GM21717 (cell line): ENCODE results near the gene CNTNAP2.

Experiments used
- ATAC-seq: cut with Tn5 transposase; IDR thresholded peaks from one replicate; pipeline ENCODE4 v1.9.1; 2021; ENCODE audit warnings: mild to moderate bottlenecking, moderate library complexity; ENCODE audit not compliant: unreplicated experiment

Gene CNTNAP2

DNA sequence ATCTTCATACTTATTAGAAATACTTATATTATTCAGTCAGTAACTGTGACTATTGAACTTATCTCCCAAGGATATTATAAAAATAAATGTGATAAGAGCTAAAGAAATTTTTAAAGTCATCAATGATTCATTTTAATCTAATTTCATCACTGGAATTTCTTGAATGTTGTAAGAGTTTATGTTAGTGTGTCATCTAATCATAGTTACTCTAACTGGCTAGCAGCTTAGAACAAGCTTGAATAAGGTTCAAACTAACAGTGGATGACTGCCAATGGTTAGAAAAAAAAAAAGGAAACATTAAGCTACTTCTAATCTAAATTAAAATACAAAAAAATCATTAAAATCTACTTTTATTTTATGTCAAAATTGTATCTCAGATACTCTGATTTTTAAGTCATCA lies 1066.3 kb downstream of the CNTNAP2 start:
- ATAC-seq: no peak

DNA sequence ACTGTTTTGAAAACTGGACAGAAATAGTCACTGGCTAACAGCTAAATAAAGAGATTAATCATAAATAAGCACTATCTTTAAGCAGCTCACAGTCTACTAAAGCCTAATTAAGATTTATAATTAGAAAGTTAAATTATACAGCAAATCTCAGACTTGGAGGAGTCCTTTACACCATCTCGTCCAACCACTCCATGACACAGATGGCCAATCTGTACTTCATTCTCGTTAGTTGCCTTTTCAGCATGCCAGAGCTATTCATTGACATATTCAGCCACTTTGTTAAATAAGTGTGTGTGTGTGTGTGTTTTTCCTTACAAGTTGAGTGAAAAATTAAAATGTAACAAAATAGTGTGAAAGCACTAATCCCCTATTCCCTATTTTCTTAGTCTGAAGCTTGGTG lies 1066.7 kb downstream of the CNTNAP2 start:
- ATAC-seq: no peak

DNA sequence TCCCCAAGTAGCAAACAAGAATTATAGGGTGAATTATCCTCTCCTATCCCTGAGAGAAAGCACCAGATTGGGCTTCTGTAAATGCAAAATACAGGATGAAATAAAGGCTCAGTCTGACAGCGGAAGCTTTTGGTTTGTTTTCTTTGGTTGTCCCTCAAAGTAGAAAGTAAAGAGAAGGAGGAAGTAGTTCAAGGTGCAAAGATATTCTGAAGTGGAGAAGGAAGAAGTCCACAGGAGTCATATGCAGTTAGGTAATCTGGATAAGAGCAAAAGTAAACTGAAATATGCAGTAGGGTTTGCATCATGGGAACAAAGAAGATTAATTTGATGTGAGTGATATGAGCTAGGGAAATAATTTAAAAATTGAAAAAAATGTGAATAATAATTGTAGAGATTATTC lies 1071.9 kb downstream of the CNTNAP2 start:
- no peak for ATAC-seq

DNA sequence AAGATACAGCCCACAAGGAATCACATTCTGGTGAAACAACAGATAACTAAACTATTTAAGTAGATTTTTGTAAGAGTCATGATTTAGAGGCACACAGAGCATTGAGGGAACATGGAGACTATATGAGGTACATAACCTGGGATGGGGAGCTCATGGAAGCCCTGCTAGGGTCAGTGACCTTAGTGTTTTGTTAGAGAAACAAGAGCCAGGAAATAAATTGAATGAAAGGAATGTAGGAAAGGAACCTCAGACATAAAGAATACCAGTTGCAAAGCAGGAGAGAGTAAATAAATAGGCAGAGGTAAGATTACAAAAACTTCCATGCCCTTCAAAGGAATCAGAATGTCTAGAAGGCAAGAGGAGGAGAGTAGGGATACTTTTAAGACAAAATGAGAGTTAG lies 1076.9 kb downstream of the CNTNAP2 start:
- ATAC-seq: no peak

DNA sequence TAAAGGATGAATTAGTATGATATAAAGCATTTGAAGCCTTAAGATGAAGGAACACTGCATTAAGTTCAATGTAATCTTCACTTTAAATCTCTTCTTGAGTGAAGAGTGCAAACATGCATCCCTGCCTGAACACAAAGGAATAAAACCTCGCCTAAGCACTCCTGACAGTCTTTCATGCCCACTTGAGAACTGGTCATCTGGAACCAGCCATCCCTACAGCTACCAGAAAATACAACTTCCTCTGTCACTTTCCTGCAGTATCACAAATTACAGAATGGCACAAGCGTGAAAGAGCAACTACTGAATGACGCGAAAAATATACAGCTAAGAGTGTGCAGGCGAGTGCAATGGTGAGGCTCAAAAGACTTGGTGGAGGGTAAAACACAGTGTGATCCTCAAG lies 1079.9 kb downstream of the CNTNAP2 start:
- no peak for ATAC-seq

DNA sequence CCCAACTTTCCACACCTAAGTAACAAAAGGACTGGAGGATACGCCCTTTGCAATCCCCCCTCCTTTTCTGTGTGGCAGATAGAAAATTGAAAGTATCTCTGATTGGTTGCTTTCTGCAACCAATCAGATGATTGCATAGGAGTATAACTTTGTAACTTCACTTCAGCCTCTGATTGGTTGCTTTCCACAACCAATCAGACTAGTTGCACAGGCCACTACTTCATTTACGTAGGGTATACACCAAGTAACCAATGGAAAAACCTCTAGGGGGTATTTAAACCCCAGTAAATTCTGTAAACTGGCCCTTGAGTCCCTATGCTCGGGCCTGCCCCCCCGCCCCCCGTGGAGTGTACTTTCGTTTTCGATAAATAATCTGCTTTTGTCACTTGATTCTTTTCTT lies 1080.4 kb downstream of the CNTNAP2 start:
- ATAC-seq: no peak

DNA sequence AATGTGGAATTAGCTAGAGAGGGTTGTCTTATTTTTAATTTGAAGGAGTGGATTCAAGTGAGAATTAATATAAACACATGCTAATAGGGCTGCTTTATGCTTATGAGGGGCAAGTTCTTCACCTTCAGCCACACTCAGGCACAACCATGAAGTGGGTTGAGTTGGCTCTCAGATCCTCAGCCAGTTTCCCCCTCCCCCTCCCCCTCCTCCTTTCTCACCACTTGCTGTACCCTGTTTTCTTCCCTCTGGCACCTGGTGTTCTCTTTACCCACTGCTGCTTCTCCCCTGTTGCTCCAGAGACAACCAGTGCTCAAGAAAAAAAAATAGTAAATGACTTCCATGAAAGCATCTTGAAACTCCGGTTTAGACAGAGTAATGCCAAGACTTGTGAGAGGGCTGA lies 1083.3 kb downstream of the CNTNAP2 start:
- no peak for ATAC-seq

DNA sequence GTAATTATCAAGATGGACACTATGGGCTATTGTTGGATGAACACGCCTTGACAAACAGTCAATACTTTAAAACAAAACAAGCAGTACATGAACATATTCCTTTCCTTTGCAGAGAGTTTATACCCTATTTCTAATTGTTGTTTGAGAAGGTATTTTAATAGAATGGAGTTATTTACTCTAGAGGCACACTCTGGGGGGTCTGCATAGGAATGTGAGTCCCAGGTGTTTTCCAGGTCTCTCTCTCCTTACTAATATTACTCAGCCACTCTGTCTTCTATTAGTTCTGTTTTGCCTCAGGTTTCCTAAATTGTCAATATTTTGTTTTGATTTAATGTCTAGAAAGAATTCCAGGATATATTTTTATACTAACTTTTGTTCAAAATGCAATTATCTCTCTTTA lies 1091.4 kb downstream of the CNTNAP2 start:
- ATAC-seq: no peak

DNA sequence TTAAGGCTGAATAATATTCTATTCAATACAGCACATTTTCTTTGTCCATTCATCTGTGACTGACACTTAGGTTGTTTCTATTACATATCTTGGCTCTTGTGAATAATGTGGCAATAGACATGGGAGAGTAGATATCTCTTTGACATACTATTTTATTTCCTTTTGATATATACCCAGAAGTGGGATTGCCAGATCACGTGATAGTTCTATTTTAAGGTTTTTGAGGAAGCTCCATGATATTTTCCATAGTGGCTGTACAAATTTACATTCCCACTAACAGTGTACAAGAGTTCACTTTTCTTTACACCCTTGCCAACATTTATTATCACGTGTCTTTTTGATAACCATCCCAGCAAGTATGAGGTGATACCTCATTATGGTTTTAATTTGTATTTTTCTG lies 1114.7 kb downstream of the CNTNAP2 start:
- no peak for ATAC-seq

DNA sequence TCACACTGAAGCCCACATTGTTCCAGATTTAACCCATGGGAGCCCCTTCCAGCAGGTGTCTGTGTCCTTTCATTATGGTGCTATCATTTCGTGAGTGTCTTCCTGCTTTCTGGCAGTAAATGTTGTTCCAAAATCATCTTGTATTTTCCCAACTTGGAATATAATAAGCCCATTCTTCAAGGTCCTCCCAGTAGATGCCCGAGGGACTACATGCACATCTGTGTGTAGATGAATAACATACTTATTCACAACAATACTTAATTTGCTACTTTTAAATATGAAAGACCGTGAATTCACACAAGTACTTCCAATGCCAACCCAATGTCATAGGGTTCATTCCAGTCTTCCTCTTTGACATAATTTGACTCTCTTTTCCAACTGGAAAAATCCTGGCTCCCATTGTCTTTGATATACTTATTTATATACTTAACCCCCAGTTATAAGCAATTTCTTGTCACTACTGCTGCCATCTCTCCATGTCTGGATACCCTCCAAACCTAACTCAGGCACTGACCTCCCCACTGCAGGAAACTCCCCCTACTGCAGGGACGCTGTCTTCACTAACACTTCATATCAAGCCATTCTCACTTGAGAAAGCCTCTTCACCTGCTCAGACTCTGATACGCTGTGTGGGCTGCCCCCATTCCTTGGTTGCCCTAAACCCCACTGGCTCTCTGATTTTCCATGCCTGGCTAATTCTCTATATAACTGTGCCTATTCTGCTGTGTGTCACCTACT lies 1119.2 kb downstream of the CNTNAP2 start:
- ATAC-seq: no peak

DNA sequence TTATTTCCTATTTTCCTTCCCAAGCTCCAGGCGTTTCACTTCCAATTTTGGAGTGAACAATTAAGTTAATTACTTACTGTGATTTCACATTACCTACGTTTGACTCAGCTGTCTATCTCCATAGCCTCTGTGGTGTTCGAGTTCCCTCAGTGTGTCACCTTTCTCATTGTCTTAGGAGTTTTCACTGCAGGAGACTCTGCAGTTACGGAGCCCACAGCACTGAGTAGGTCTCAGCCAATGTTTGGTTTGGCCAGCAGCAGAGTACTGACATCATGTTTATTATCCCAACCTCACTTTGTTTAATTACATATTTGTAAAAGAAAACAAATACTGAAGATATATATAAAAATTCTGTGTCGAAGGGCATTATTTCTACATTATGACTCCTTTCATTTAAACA lies 1123.9 kb downstream of the CNTNAP2 start:
- no peak for ATAC-seq

DNA sequence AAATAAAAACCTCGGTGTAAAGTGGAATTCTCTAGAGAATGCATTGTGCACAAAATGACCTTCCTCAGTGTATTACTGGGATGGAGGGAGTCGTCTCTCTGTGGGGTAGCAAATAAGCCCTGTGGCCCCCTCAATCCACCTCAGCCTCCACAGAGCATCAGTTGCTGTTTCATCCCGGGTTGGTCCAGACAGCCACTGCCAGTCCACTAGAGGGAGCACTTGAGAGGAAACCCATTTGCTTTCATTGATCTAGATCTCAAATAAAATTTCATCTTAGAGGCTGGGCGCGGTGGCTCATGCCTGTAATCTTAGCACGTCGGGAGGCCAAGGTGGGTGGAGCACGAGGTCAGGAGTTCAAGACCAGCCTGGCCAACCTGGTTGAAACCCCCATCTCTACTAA lies 1128.7 kb downstream of the CNTNAP2 start:
- ATAC-seq: no peak

DNA sequence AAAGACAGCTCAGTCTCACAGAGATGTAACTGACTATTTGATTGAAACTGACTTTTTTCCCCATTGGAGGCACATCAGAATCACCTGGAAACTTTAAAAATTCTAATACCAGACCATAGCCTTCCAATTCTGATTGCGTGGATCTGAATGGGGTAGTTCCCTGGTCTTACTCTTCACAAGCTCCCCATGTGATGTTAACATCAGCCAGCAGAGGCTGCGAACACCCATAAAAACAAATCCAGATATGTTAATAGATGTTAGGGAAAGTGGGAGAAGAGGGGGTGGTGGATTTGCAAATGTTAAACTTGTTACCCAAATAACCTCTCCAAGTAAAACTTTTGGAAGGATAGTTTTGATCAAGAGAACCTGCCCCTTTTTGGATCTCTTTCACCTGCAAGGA lies 1133.4 kb downstream of the CNTNAP2 start:
- ATAC-seq: no peak

DNA sequence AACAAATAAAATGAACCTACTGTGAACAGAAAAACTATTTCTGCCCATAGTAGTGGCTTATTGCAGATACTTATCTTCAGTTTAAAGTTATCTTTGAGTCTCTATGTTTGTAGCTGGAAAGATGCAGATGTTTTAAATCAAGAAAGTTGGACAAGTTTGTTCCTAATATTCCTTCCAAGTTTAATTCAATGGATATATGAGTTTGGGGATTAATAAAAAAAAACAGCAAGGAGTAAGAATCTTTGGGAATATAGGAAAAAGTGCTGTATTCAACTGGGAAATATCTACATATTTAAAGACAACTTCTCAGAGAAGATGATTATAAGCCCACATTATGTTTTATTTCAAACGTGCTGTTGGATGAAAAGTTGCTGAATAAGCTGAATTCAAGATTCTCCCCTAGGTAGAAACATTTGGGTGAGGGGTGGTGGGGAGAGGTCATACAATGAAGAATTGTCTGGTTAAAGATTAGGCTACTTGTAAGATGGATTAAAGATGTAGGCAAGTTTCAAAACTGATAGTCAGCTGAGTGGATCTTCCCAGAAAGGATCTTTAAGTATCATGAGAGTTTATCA lies 1135.2 kb downstream of the CNTNAP2 start:
- ATAC-seq: no peak

DNA sequence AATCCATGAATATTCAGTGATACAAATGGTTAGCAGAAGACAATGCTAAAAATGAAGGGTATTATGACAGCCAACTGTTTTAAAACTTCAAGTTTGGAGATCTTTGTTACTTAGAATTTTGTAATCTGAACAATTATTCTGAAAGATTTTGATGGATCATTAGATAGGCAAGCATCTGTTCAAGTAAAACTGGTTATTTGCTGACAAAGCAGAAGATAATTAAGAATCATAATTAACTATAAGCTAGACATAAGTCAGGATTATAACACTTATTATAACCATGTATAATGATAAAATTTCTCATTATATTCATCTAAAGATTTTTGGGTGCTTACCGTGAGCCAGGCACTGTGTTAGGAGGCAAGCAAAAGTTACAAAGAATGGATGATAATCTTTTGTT lies 1145.1 kb downstream of the CNTNAP2 start:
- no peak for ATAC-seq

DNA sequence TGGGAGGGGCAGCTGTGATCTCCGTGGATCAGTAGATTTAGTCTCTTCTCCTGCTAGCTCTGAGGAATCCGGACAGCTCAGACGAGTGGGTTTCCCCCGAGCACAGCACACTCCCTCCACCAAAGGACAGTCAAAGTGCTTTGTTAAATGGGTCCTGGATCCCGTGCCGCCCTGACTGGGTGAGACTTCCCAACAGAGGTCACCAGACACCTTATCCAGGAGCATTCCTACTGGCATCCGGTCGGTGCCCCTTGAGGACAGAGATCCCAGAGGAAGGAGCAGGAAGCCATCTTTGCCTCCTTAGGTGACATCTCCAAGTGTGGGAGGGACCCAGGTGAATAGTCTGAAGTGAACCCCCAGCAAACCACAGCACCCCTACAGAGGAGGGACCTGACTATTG lies 1148.9 kb downstream of the CNTNAP2 start:
- no peak for ATAC-seq

DNA sequence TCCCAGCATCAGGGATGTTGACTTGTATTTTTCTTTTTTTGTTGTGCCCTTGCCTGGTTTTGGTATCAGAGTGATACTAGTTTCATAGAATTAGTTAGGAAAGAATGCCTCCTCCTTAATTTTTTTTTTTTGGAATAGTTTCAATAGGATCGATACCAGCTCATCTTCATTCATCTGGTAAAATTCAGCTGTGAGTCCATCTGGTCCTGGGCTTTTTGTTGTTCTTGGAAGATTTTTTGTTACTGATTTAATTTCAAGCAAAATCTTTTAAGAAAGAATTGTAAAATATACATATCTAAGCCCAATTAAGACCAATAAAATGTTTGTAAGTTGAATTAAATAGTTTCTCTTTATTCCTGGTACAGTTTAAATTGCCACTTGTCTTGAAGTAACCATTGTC lies 1159.5 kb downstream of the CNTNAP2 start:
- ATAC-seq: no peak

DNA sequence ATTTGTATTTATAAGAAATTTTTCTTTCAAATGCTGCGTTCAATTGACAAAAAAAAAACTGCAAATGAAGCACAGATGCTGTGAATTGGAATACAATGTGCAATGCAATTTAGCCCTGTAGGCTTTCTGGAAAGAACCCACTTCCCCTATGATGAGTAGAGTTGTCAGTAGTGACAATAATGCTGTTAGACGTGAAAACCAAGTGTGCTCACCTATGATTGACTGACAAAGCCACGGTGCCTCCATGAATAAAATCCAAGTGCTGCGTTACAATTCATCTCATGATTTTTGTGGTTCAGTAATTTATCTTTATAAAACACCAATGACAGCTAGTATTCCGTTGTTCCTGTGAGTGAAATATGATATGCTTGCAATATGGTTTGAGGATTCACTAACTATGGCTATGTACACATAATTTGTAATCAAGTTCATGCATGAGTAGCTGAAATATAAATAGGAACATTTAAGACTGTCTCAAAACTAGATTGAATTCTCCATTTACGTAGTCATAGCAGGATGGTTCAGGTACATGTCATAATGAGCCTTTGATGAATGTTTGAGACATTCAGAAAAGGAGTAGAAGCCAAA lies 1160.3 kb downstream of the CNTNAP2 start:
- ATAC-seq: no peak

DNA sequence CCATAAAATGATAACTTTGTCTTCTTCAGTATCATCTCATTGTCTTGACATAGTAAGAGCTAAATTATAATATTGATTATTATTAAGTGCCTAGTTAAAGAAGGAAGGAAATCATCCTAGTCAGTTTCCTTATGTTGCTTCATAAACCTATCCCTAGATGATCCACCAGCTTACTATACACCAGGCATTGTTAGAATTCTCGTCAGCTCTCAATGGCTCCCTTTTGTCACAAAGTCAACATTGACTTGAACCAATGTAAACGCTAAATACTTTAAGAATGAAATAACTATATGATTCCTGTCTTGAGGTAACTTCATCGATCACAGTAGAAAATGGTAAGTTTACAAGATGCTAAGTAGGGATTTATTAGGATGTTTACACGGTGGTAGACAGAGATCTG lies 1162.9 kb downstream of the CNTNAP2 start:
- no peak for ATAC-seq

DNA sequence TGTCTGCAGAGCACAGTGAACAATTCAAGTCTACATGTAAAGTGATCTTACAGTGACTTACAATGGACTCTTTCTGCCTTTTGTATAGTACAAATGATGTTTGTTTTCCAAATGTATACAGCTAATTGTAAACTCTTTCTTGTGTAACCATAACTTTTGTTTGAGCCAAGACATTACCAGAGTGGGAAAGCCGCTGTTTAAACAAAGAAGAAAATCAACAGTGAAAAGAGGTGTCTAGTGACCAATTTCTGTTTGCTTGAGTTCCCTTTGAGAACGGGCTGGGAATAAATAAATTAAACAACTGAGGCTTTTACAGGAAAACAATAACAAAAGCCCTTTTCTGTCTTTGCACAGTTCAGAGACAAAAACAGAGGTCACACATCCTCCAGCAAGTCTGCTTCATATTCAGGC lies 1163.4 kb downstream of the CNTNAP2 start:
- no peak for ATAC-seq

DNA sequence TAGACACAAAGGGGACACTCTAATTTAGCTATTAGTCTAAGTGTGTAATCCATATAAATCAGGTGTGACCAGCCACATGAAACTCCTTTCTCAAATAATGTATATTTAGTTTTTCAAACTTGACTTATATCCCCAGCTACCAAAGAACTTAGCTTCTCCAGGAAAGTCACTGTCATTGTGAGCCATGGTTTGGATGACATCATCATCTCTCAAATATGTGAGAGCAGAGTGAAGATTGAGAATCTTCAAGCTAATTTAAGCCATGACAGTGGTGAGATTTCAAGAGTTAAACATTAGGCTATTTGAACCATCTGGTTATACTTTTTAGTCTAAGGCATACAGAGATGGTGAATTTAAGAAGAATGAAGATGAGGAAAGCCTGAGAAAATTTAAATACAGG lies 1165.6 kb downstream of the CNTNAP2 start:
- ATAC-seq: no peak

DNA sequence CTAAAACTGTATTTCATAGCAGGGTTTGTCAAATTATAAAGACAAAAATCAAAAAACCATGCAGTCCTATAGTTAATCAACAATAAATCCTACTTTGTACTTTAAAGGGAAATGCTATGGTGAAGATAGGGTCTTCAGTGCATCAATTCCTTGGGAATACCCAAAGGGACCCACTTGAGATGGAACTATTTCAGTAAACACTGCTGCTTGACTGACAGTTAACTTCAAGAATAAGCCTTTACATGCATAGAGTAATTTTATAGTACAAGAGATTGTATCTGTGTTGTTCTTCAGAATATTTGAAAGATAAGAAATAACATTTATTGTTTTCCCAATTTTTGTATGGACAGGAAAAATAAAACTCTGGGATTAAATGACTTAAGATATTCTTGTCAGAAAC lies 1179.6 kb downstream of the CNTNAP2 start:
- ATAC-seq: no peak

DNA sequence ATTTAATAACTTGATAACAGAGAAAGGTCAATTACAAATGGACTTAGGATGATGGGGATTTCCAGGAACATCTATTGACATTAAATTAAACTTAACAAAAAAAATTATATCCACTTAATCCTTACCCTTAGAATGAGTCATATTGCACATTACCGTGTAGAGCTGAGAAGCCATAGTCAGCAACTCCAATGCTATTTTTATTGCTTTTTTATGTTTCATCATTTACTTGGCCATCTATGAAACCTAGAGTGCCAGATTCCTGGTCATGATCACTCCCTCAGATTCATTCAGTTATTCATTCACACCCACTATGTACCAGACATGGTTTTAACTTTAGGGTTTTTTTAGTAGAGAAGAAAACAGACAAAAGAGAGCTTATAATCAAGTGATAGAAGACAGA lies 1180.4 kb downstream of the CNTNAP2 start:
- no peak for ATAC-seq
